Activated CD4-positive, alpha-beta T cell treated with anti-CD3 and anti-CD28 coated beads for 36 hours (primary cell): Measurements from ENCODE around the gene AGAP2. TPM values are rescaled to one million over a fixed set of nuclear protein-coding genes. Genes with fewer than 3 reads are reported as not detected.

ENCODE experiments used
- ATAC-seq: fragments of 200-7000 bp; cut with Tn5 transposase; one replicate; pipeline ENCODE4 v1.10.0; 2021; ENCODE audit warnings: mild to moderate bottlenecking, moderate library complexity
- CTCF ChIA-PET: fragments of 350-600 bp; sonication (Branson Sonifier 250); formaldehyde crosslinking; loops from one replicate; lab custom pipeline; 2021; ENCODE audit warnings: antibody characterized with exemption; lab: Charles Lee
- POLR2A ChIA-PET: fragments of 350-600 bp; sonication (Branson Sonifier 250); formaldehyde crosslinking; loops from one replicate; lab custom pipeline; 2021; ENCODE audit warnings: antibody characterized with exemption, inconsistent platforms; lab: Charles Lee
- DNase-seq: peaks from one replicate; pipeline ENCODE4 v3.0.0-alpha.2; 2020
- H3K27ac Mint-ChIP-seq: one replicate; pipeline ENCODE4 v1.8.0; 2021; ENCODE audit warnings: mixed read lengths
- H3K27me3 Mint-ChIP-seq: one replicate; pipeline ENCODE4 v1.8.0; 2021; ENCODE audit warnings: mixed read lengths
- H3K36me3 Mint-ChIP-seq: one replicate; pipeline ENCODE4 v1.8.0; 2021; ENCODE audit warnings: low read depth, mixed read lengths
- H3K4me1 Mint-ChIP-seq: one replicate; pipeline ENCODE4 v1.8.0; 2021; ENCODE audit warnings: mixed read lengths
- H3K4me3 Mint-ChIP-seq: one replicate; pipeline ENCODE4 v1.8.0; 2021; ENCODE audit warnings: mild to moderate bottlenecking, moderate library complexity, mixed read lengths
- H3K9me3 Mint-ChIP-seq: one replicate; pipeline ENCODE4 v1.8.0; 2021; ENCODE audit warnings: low read depth, mixed read lengths
- intact Hi-C, 2 experiments: fragments of 100-400 bp; cut with DNase I in 1 of 2; cut with micrococcal nuclease in 1 of 2; formaldehyde crosslinking; loops; one replicate each; pipeline versions ENCODE4 v1.14.2 to v1.15.1; 2022 to 2024; cut with DNase I, micrococcal nuclease
- total RNA-seq, 2 experiments: library from RNA; stranded (reverse); gene quantifications; one replicate each; pipeline ENCODE4 v1.2.3, GENCODE V29; 2021

AGAP2 gene
- total RNA-seq, 2 experiments from 2014 or later = 28.0 to 46.9 TPM

DNA sequence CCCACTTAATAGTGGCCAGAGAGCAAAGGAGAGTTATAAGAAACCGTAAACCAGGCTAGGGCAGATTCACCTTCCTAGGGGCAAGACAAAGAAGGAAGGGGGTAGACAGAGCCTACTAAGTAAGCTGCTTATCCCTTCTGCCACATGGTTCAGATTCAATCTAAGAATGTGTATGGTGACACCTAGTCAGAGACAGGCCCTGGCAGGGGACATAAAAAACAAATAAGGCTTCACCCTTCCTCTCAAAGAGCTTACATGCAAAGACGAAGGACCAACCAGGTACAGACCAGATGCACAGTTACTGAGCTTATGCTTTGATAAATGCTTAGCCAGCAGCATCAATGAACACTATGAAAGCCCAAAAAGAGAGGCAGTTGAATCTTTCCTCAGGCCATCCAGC, 23.9 kb upstream of the AGAP2 start:
- peaks cover 39% of the 10 kb centered on the region for H3K36me3 Mint-ChIP-seq
- H3K4me1 Mint-ChIP-seq = peaks cover 38% of the 10 kb centered on the region

GRCh38 chr12:57761391-57761998, 23.0 kb upstream of the AGAP2 start:
- H3K27me3 Mint-ChIP-seq = peaks cover 7% of the 10 kb centered on the region

More for the DNA sequence above, 23.9 kb upstream of the AGAP2 start:
- DNase-seq (no peak), ATAC-seq (no peak)
- Mint-ChIP-seq H3K4me3 (no peak overlapping the region), H3K27ac (no peak overlapping the region), H3K9me3 (no peaks in the 10 kb centered on the region), H3K27me3 (peaks cover 10% of the 10 kb centered on the region)
- CTCF ChIA-PET = interaction anchor here (1.0 to 1.5 kb wide), 2 partner anchors 20 to 142 kb away, joined by 3 to 5 read pairs; partner anchors contain the start of gene TSFM
- POLR2A ChIA-PET = no interaction called here
- intact Hi-C loops = no loop called here

GRCh38 chr12:57760347-57760982, 21.9 kb upstream of the AGAP2 start:
- no peak overlapping the region for H3K4me3 Mint-ChIP-seq
- no peak for ATAC-seq
- H3K27ac Mint-ChIP-seq = no peak overlapping the region
- intact Hi-C loops = no loop called here
- H3K27me3 Mint-ChIP-seq = peaks cover 3% of the 10 kb centered on the region
- POLR2A ChIA-PET = interaction anchor here (0.5 to 1.0 kb wide), 2 partner anchors 16 to 17 kb away, joined by 3 to 7 read pairs; partner anchors contain the start of gene TSPAN31
- H3K9me3 Mint-ChIP-seq = no peaks in the 10 kb centered on the region
- H3K36me3 Mint-ChIP-seq = peaks cover 38% of the 10 kb centered on the region
- DNase-seq = no peak
- CTCF ChIA-PET = interaction anchor here (0.9 to 1.2 kb wide), 4 partner anchors 20 to 170 kb away, joined by 3 to 8 read pairs (median 4); partner anchors contain the start of gene PIP4K2C
- H3K4me1 Mint-ChIP-seq = peaks cover 35% of the 10 kb centered on the region

More at GRCh38 chr12:57761391-57761998, 23.0 kb upstream of the AGAP2 start:
- POLR2A ChIA-PET = no interaction called here
- H3K4me1 Mint-ChIP-seq = peaks cover 39% of the 10 kb centered on the region
- no peak overlapping the region for H3K4me3 Mint-ChIP-seq
- ATAC-seq = no peak
- DNase-seq = no peak
- no peak overlapping the region for H3K27ac Mint-ChIP-seq
- intact Hi-C loops = no loop called here
- CTCF ChIA-PET = interaction anchor here (0.7 to 1.5 kb wide), 4 partner anchors 21 to 145 kb away, joined by 3 to 5 read pairs (median 3); partner anchors contain the start of gene TSFM
- H3K36me3 Mint-ChIP-seq = peaks cover 41% of the 10 kb centered on the region
- no peaks in the 10 kb centered on the region for H3K9me3 Mint-ChIP-seq

DNA sequence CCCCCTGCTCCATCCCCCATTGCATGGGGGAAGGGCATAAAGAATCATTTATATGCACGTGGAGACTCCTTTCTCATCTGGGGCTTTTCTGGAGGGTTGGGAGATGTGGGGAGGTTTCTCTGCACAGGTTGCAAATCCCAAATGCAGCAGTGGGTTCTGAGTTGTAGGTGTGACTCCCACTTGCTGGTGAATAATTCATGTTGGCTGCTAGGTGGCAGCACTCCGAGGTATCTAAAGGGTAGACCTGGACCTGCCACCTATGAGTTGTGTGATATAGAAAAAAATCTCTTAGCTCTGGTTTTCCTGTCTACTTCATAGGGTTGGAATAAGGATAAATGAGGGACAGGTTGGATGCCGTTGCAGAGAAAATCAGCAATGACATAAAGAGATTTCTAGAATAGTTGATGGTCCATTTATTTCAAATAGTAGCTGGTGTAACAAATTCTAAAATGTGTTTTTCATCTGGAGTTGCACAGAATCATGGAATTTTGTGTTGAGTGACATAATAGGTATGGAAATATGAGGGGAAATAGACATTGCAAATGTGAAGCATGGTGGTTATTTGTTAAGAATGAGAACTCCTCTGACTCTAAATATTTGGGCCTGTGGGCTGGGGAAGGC, 20.9 kb upstream of the AGAP2 start:
- DNase-seq (peak; percentile 64), ATAC-seq (peak; percentile 26)
- Mint-ChIP-seq H3K36me3 (peaks cover 38% of the 10 kb centered on the region), H3K9me3 (no peaks in the 10 kb centered on the region), H3K4me1 (peaks cover 35% of the 10 kb centered on the region), H3K27ac (no peak overlapping the region), H3K4me3 (no peak overlapping the region), H3K27me3 (peaks cover 3% of the 10 kb centered on the region)
- ChIA-PET POLR2A (interaction anchor here (1.0 kb wide), 1 partner anchor 15 kb away, joined by 3 read pairs; the partner anchor contains the start of gene TSPAN31), CTCF (interaction anchor here (0.6 to 1.8 kb wide), 20 partner anchors 8 to 1431 kb away, joined by 3 to 9 read pairs (median 4); partner anchors contain the start of genes EEF1AKMT3, METTL1 and TSFM)
- intact Hi-C loops = loop anchor here in 1 of 2 experiments (10.0 kb wide), 1 partner anchor 1125 kb away; the partner anchor contains the start of gene BAZ2A

GRCh38 chr12:57758552-57759359, 20.2 kb upstream of the AGAP2 start:
- intact Hi-C loops = loop anchor here in 1 of 2 experiments (10.0 kb wide), 1 partner anchor 1124 kb away; the partner anchor contains the start of gene BAZ2A
- no peak overlapping the region for H3K4me3 Mint-ChIP-seq
- no peak for DNase-seq
- H3K36me3 Mint-ChIP-seq = peaks cover 33% of the 10 kb centered on the region
- peaks cover 38% of the 10 kb centered on the region for H3K4me1 Mint-ChIP-seq
- POLR2A ChIA-PET = no interaction called here
- CTCF ChIA-PET = interaction anchor here (0.5 to 1.8 kb wide), 10 partner anchors 9 to 1628 kb away, joined by 3 to 9 read pairs (median 5); partner anchors contain the start of genes EEF1AKMT3, METTL1 and TSFM
- H3K9me3 Mint-ChIP-seq = no peaks in the 10 kb centered on the region
- peaks cover 2% of the 10 kb centered on the region for H3K27me3 Mint-ChIP-seq
- H3K27ac Mint-ChIP-seq = no peak overlapping the region
- no peak for ATAC-seq

GRCh38 chr12:57757771-57758170, 19.2 kb upstream of the AGAP2 start:
- DNase-seq = no peak
- intact Hi-C loops = loop anchor here in 1 of 2 experiments (2.0 to 10.0 kb wide), 2 partner anchors 13 to 1123 kb away; partner anchors contain the start of gene BAZ2A
- peaks cover 41% of the 10 kb centered on the region for H3K4me1 Mint-ChIP-seq
- peaks cover 23% of the 10 kb centered on the region for H3K36me3 Mint-ChIP-seq
- no peaks in the 10 kb centered on the region for H3K9me3 Mint-ChIP-seq
- POLR2A ChIA-PET = no interaction called here
- no peak for ATAC-seq
- H3K27ac Mint-ChIP-seq = no peak overlapping the region
- no peaks in the 10 kb centered on the region for H3K27me3 Mint-ChIP-seq
- CTCF ChIA-PET = interaction anchor here (1.0 to 2.8 kb wide), 4 partner anchors 10 to 325 kb away, joined by 3 to 54 read pairs (median 14); partner anchors contain the start of genes CTDSP2, CYP27B1 and TSFM
- H3K4me3 Mint-ChIP-seq = no peak overlapping the region

- Mint-ChIP-seq H3K36me3 (peaks cover 24% of the 10 kb centered on the region), H3K4me3 (peak overlapping the region; percentile 79), H3K27ac (peak overlapping the region; percentile 68), H3K27me3 (no peaks in the 10 kb centered on the region), H3K9me3 (no peaks in the 10 kb centered on the region), H3K4me1 (peaks cover 47% of the 10 kb centered on the region)
- DNase-seq (peak; percentile 83), ATAC-seq (peak; percentile 29)
- POLR2A ChIA-PET = interaction anchor here (0.7 to 1.4 kb wide), 3 partner anchors 9 to 12 kb away, joined by 4 to 6 read pairs (median 5); partner anchors contain the start of gene TSPAN31
- intact Hi-C loops = loop anchor here in 1 of 2 experiments (1.0 to 10.0 kb wide), 4 partner anchors 9 to 1122 kb away; partner anchors contain the start of gene BAZ2A
- CTCF ChIA-PET = interaction anchor here (0.6 to 2.8 kb wide), 31 partner anchors 8 to 324 kb away, joined by 3 to 54 read pairs (median 4); partner anchors contain the start of genes CTDSP2, CYP27B1, EEF1AKMT3 and METTL1
These were observed 18.1 kb upstream of the AGAP2 start for GRCh38 chr12:57756406-57757341.

GRCh38 chr12:57755454-57756372, 17.2 kb upstream of the AGAP2 start:
- Mint-ChIP-seq H3K27ac (peak overlapping the region; percentile 40), H3K4me3 (peak overlapping the region; percentile 79), H3K4me1 (peaks cover 57% of the 10 kb centered on the region), H3K27me3 (no peaks in the 10 kb centered on the region), H3K9me3 (no peaks in the 10 kb centered on the region), H3K36me3 (peaks cover 26% of the 10 kb centered on the region)
- intact Hi-C loops = loop anchor here in 1 of 2 experiments (1.0 to 10.0 kb wide), 6 partner anchors 10 to 1121 kb away; partner anchors contain the start of genes BAZ2A, CTDSP2 and TSFM
- ATAC-seq (no peak), DNase-seq (peak; percentile 55)
- POLR2A ChIA-PET = interaction anchor here (0.6 to 1.4 kb wide), 4 partner anchors 10 to 68 kb away, joined by 4 to 10 read pairs (median 6); partner anchors contain the start of gene TSPAN31
- CTCF ChIA-PET = interaction anchor here (0.6 to 2.8 kb wide), 20 partner anchors 9 to 152 kb away, joined by 3 to 54 read pairs (median 5); partner anchors contain the start of genes CYP27B1, TSFM and TSPAN31
